GM11168 (cell line): ENCODE measurements around the gene ZNF664.

Source experiments
- in situ Hi-C: fragments of 300-500 bp; cut with MboI; formaldehyde crosslinking; loops from one replicate; pipeline ENCODE4 v1.12.0; 2022; ENCODE audit warnings: low sequenced_read_pairs; ENCODE audit not compliant: unreplicated experiment

The ZNF664 gene

GRCh38 chr12:123956249-123956648, 16.8 kb upstream of the ZNF664 start:
- in situ Hi-C loops, result no loop called here

GRCh38 chr12:123957196-123957595, 15.8 kb upstream of the ZNF664 start:
- in situ Hi-C loops, result no loop called here

GRCh38 chr12:123958462-123958861, 14.6 kb upstream of the ZNF664 start:
- in situ Hi-C loops, result no loop called here

- in situ Hi-C loops, result no loop called here
Measured at GRCh38 chr12:123958876-123959275, 14.1 kb upstream of the ZNF664 start.

DNA sequence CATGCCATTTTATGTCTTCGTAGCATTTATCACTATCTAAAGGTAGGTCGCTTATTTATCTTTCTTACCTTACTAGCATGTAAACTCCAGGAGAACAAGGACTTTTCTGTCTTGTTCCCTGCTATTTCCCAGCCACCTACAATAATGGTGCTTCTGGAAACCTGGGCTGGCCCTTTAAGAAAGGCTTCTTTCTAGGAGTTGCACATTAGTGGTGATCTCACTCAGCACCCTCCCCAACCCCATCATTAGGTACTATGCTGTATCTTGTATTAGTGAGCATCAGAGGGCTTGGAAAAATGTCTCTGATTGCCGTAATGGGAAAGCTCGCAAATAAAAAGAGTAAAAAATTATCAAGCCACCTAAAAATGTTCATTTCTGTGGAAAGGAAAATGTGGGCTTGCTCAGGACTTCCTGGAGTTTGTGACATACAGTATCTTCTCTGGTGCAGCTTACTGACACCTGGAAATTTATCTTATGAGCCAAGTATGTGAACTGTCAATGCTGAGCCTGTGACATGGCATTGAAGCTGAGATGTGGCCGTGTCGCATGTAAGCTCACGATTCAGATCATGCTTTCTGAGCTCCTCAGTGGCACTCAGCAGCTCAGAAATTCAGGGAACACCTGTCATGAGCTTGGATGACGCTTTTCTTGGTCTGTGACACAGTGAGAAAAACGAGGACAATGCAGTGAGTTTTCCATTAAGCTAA, 12.8 kb upstream of the ZNF664 start:
- in situ Hi-C loops, result no loop called here

DNA sequence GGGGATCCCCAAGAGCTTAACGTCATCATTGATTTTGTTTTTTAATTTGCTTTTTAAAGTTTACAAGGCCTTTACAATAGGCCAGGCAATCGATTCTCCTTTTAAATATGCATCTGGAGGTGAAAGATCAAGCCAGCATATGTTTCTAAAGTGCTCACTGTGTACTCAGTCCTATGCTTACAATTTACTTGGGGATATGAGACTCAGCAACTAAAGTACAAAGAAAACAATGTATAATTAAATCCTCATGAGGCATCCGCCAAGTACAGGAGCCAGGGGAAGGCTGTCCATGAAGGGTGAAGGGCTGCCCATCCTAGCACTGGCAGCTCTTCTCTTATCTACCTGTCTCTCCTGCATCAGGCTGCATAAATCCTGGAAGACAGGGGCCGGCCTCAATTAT, 12.2 kb upstream of the ZNF664 start:
- in situ Hi-C loops, result no loop called here

- in situ Hi-C loops, result no loop called here
Measured at GRCh38 chr12:123961585-123962345, 11.2 kb upstream of the ZNF664 start.

DNA sequence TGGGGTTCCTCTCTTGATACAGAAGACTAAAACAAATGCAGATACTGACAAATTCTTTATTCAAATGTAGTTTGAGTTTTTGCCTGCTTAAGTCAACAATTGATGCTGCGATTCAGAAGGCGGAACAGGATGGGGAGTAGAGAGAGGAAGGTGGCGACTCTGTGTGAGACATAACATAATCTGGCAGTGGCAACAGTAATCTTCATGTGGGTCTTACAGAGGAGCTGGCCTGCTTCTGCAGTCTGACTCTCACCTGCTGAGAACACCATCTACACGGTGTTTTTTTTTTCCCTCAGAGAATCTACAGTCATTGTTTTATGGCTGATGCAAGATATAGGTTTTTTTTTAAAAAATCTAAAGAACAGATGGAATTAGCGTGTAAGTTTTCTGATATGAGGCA, 10.5 kb upstream of the ZNF664 start:
- in situ Hi-C loops, result no loop called here

DNA sequence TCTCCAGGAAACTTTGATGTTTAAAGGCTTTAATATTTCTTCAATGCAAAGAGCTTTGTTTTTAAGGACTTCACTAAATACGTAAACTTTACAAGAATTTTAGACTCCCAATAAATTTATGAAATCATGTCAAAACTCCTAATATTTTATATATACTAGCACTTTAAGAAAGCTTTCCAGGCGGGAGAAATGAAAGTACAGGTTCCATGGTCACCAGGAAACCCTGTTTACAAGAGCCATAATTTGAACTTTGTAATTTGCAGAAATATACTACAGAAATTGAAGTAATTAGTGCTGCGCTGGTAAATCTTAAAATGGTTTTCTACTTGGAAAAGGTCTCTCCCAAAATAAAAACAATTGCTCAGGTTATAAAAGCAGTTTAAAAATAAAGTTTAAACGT, 9.2 kb upstream of the ZNF664 start:
- in situ Hi-C loops, result no loop called here

- in situ Hi-C loops, result no loop called here
Measured at GRCh38 chr12:123965382-123965781, 7.6 kb upstream of the ZNF664 start.

DNA sequence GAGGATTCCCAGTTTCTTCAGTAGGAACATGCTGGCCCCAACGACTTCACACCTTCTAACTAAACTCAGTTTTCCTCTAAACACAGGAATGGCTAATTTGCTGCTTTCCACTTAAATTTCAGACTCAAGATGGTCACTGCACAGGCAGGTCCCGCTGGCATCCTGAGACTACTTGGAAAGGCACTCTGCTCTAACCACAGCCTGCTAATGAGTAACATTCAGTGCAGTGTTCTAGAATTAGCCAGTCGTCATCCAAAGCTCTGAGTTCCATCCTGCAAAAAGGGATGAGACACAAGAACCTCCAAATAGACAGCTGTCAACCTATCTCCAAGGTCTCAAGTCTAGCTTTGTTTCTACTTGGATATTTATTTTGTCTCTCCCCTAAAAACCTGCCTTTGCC, 6.4 kb upstream of the ZNF664 start:
- in situ Hi-C loops, result no loop called here

DNA sequence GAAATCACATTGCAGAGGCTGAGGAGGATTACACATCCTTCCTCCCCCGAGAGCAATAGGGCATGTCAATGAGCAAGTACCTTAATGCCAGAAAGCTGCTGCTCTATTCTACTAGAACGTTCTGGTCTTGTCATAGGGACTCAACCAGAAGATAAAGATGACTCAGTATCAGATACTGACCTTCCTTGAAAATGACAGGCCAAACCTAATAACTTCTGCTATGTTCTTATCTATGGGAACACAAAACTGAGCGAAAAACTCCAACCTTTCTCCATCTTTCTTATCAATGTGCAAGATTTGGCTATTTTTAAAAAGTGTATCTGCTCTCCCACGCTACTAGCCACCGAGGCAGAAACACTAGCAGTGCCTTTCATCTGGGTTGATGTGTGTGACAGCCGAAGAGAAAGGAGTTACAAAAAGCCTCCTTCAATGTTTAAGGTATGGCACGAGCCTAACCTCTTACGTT, 5.9 kb upstream of the ZNF664 start:
- in situ Hi-C loops, result no loop called here

GRCh38 chr12:123971449-123971769, 1.6 kb upstream of the ZNF664 start:
- in situ Hi-C loops, result no loop called here

DNA sequence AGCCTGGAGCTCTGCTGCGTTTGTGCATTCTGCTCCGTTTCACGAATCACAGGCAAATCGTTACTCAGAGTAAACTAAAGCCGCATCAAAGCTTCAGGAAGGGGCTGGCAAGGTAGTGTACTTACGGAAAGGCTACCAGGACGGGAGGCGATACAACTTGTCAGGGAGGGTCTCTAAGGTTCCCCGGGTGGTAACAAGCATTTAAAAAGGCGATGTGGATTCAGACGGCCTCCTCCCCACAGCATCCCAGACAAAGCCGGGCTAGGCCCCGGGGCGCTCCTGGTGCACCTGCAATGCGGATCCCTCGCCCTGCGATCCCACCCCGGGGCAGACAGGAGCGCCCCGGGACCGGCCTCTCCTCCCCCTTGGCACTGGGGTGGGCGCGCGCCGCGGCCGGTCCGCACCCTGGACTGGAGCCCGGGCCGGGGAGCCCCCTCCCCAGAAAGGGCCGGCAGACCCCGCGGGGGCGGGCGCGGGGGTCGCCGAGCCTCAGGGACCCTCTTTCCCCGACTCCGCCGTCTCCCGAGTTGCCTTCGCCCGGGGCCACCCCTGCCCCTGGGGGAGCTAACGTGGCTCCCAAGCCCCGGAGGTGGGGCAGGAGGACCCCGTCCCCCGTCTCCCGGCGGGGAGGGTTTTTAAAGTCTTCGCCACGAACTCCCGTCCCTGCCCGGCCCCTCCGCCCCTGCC, 1.1 kb upstream of the ZNF664 start:
- in situ Hi-C loops, result no loop called here

GRCh38 chr12:123973552-123974341, 732 bp downstream of the ZNF664 start:
- in situ Hi-C loops, result no loop called here

- in situ Hi-C loops, result loop anchor here (25.0 kb wide), 1 partner anchor 339 kb away; the partner anchor contains the start of genes EIF2B1 and GTF2H3
Measured at GRCh38 chr12:123976227-123976826, 3.3 kb downstream of the ZNF664 start.

DNA sequence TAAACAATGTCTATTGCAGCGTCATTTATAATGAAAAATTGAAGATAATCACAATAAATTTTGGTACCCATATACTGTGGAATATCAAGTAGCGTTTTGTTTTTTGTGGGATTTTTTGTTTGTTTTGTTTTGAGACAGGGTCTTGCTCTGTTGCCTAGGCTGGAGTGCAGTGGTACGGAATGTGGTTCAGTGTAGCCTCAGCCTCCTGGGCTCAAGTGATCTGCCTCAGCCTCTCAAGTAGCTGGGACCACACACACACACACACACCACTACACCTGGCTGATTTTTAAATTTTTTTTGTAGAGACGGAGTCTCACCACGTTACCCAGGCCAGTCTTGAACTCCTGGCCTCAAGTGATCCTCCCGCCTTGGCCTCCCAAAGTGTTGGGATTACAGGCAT, 6.6 kb downstream of the ZNF664 start:
- in situ Hi-C loops, result loop anchor here (25.0 kb wide), 1 partner anchor 342 kb away; the partner anchor contains the start of genes EIF2B1 and GTF2H3

GRCh38 chr12:123982269-123982668, 9.3 kb downstream of the ZNF664 start:
- in situ Hi-C loops, result loop anchor here (25.0 kb wide), 1 partner anchor 345 kb away; the partner anchor contains the start of genes EIF2B1 and GTF2H3

DNA sequence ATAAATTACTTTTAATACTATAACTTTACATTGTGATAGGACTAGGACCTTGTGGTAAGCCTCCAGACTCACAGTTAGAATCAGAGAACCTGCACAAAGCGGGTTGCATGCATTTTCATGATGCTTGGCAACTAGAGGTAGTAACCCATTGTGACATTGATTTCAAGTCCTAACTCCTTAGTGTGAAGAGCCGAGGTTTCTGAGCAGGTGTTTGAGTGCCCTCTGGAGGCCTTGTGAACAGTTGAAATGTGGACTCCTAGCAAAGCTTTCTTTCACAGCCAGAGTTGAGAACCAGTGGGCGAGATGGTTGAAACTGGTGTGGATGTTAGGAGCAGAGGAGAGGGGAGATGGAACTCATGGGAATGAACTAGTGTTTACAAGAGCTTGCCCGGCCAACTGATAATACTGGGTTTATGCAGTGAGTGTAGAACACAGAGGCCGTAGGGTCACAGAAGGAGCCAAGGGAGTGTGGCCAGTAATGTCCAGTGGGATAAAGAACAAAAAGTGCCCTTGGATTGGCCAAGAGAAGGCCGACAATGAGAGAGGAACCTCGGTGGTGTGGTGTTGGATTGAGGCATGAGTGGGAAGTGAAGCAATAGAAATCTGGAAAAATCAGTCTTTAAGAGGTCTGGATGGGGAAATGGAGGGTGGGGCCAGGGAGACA, 10.9 kb downstream of the ZNF664 start:
- in situ Hi-C loops, result loop anchor here (25.0 kb wide), 1 partner anchor 347 kb away; the partner anchor contains the start of genes EIF2B1 and GTF2H3
